SK-N-SH (cell line): ENCODE measurements around the gene MED14. TPM values are rescaled to one million over a fixed set of nuclear protein-coding genes. Genes with fewer than 3 reads are reported as not detected.

Experiments used
- CTCF ChIA-PET: fragments of 300-600, 350-600 bp; formaldehyde crosslinking; extraction: SDS; loops from one replicate; lab custom pipeline; 2021; lab: Yijun Ruan, JAX
- POLR2A ChIA-PET: fragments of 350-600 bp; sonication (Branson Sonifier 250); formaldehyde crosslinking; extraction: SDS; loops from one replicate; lab custom pipeline; 2020; ENCODE audit warnings: antibody characterized with exemption, inconsistent platforms; lab: Yijun Ruan, JAX
- DNase-seq: peaks from one replicate; pipeline ENCODE4 v3.0.0; 2012
- H2AFZ ChIP-seq: fragments of 200-600 bp; sonication (generic); 2 replicates; pipeline ENCODE4 v1.8.1; 2016; ENCODE audit warnings: antibody characterized with exemption, mild to moderate bottlenecking, low read depth
- H3F3A ChIP-seq: fragments of 200-600 bp; sonication (generic); replicated peaks from 2 replicates; pipeline ENCODE3; 2016; ENCODE audit warnings: antibody characterized with exemption, mild to moderate bottlenecking; ENCODE audit not compliant: insufficient read depth
- H3K27ac ChIP-seq, 2 experiments: fragments of 200-500 bp in 1 of 2; fragments of 200-600 bp in 1 of 2; sonication (Bioruptor generic) in 1 of 2; sonication (generic), shearing (Covaris generic) in 1 of 2; 2 replicates each; pipeline versions ENCODE4 v1.5.1 to v1.6.1; 2014 to 2016; ENCODE audit warnings: low read depth in 2 of 2, inconsistent platforms in 1 of 2, low read length in 1 of 2, mild to moderate bottlenecking in 1 of 2, mixed read lengths in 1 of 2
- H3K27me3 ChIP-seq: fragments of 200-600 bp; sonication (generic), shearing (Covaris generic); 2 replicates; pipeline ENCODE4 v1.6.1; 2016; ENCODE audit warnings: mixed run types; ENCODE audit not compliant: insufficient read depth
- H3K36me3 ChIP-seq, 2 experiments: fragments of 200-500 bp in 1 of 2; fragments of 200-600 bp in 1 of 2; sonication (Bioruptor generic) in 1 of 2; sonication (generic) in 1 of 2; replicated peaks in 1 of 2; 2 replicates each; pipeline versions ENCODE3 to v1.5.1; 2014 to 2016; ENCODE audit warnings: low read length in 1 of 2, mild to moderate bottlenecking in 1 of 2; ENCODE audit not compliant: insufficient read depth in 2 of 2, control insufficient read depth in 1 of 2
- H3K4me1 ChIP-seq, 2 experiments: fragments of 200-500 bp in 1 of 2; fragments of 200-600 bp in 1 of 2; sonication (Bioruptor generic) in 1 of 2; sonication (generic), shearing (Covaris generic) in 1 of 2; 2 replicates each; pipeline versions ENCODE4 v1.5.1 to v1.6.1; 2014 to 2016; ENCODE audit warnings: low read depth in 1 of 2, low read length in 1 of 2, mixed run types in 1 of 2; ENCODE audit not compliant: insufficient read depth in 2 of 2, control insufficient read depth in 1 of 2
- H3K4me2 ChIP-seq: fragments of 200-600 bp; sonication (generic), shearing (Covaris generic); 2 replicates; pipeline ENCODE4 v1.6.1; 2017; ENCODE audit warnings: mixed run types
- H3K4me3 ChIP-seq, 2 experiments: fragments of 200-500 bp in 1 of 2; fragments of 200-600 bp in 1 of 2; sonication (Bioruptor generic) in 1 of 2; sonication (generic), shearing (Covaris generic) in 1 of 2; 2 replicates each; pipeline versions ENCODE4 v1.5.1 to v1.8.1; 2014 to 2016; ENCODE audit warnings: low read depth in 2 of 2, inconsistent platforms in 1 of 2, low read length in 1 of 2, mild to moderate bottlenecking in 1 of 2, mixed read lengths in 1 of 2, moderate library complexity in 1 of 2
- H3K79me2 ChIP-seq: fragments of 200-600 bp; sonication (generic); 2 replicates; pipeline ENCODE4 v1.8.1; 2017; ENCODE audit warnings: mild to moderate bottlenecking; ENCODE audit not compliant: insufficient read depth
- H3K9ac ChIP-seq: fragments of 200-600 bp; sonication (generic); 2 replicates; pipeline ENCODE4 v1.6.1; 2017; ENCODE audit warnings: mixed run types
- H3K9me2 ChIP-seq: fragments of 200-600 bp; sonication (generic); 2 replicates; pipeline ENCODE4 v1.6.1; 2017; ENCODE audit warnings: mixed run types
- H3K9me3 ChIP-seq: fragments of 200-600 bp; sonication (generic); 2 replicates; pipeline ENCODE4 v1.6.1; 2017; ENCODE audit warnings: mixed run types, mild to moderate bottlenecking, moderate library complexity
- H4K20me1 ChIP-seq: fragments of 200-600 bp; sonication (generic); 2 replicates; pipeline ENCODE4 v1.6.1; 2017; ENCODE audit warnings: mild to moderate bottlenecking, mixed run types; ENCODE audit not compliant: insufficient read depth
- CHD2 ChIP-seq: fragments of 150-350 bp; IDR thresholded peaks from 2 replicates; pipeline ENCODE4 v1.6.1; 2018; ENCODE audit warnings: low read length; ENCODE audit not compliant: partially characterized antibody
- ELF1 ChIP-seq: IDR thresholded peaks from 2 replicates; pipeline ENCODE4 v1.4.0; 2012
- GABPA ChIP-seq: IDR thresholded peaks from 2 replicates; pipeline ENCODE4 v1.4.0; 2012; ENCODE audit warnings: low read depth, mild to moderate bottlenecking
- JUND ChIP-seq: IDR thresholded peaks from 2 replicates; pipeline ENCODE4 v1.4.0; 2012
- MXI1 ChIP-seq: IDR thresholded peaks from 2 replicates; pipeline ENCODE4 v1.6.1; 2012; ENCODE audit warnings: mild to moderate bottlenecking, low read depth, low read length, improper control_type of control experiment
- NRF1 ChIP-seq: IDR thresholded peaks from 2 replicates; pipeline ENCODE4 v1.6.1; 2012; ENCODE audit warnings: low read depth, mild to moderate bottlenecking, low read length
- POLR2AphosphoS5 ChIP-seq: IDR thresholded peaks from 2 replicates; pipeline ENCODE4 v1.6.1; 2012; ENCODE audit warnings: low read depth, low read length
- RCOR1 ChIP-seq: fragments of 150-350 bp; IDR thresholded peaks from 2 replicates; pipeline ENCODE4 v1.6.1; 2017; ENCODE audit warnings: antibody characterized with exemption, low read length
- RXRA ChIP-seq: IDR thresholded peaks from 2 replicates; pipeline ENCODE4 v1.4.0; 2012; ENCODE audit warnings: low read depth, mild to moderate bottlenecking, borderline replicate concordance
- SIN3A ChIP-seq: IDR thresholded peaks from 2 replicates; pipeline ENCODE4 v1.6.1; 2012; ENCODE audit warnings: low read depth, mild to moderate bottlenecking, low read length, moderate library complexity, borderline replicate concordance
- SMC3 ChIP-seq: IDR thresholded peaks from 2 replicates; pipeline ENCODE4 v1.6.1; 2012; ENCODE audit warnings: low read depth, low read length, improper control_type of control experiment
- TCF12 ChIP-seq: IDR thresholded peaks from 2 replicates; pipeline ENCODE4 v1.4.0; 2012
- WGBS: methylation state at CpG from one replicate; pipeline ENCODE4 v1.1.6; 2017; ENCODE audit warnings: low lambda C conversion rate; 5-methylcytosine and 5-hydroxymethylcytosine counted together
- polyA plus RNA-seq, 3 experiments: library from polyadenylated mRNA; depleted of rRNA; stranded (reverse); fragments of >200 nt; gene quantifications; 2 replicates each; pipeline ENCODE4 v1.2.3, GENCODE V29; 2012
- TF ChIP-seq, protein P1 (sequence below): fragments of 150-350 bp; IDR thresholded peaks from 2 replicates; pipeline ENCODE4 v1.6.1; 2016; ENCODE audit warnings: mild to moderate bottlenecking, low read depth, low read length
- TF ChIP-seq, protein P2 (sequence below): fragments of 150-350 bp; IDR thresholded peaks from 2 replicates; pipeline ENCODE4 v1.6.1; 2017; ENCODE audit warnings: antibody characterized with exemption, low read length, low read depth, borderline replicate concordance
- TF ChIP-seq, protein P3 (sequence below): IDR thresholded peaks from 2 replicates; pipeline ENCODE4; 2012
- TF ChIP-seq, protein P4 (sequence below): IDR thresholded peaks from 2 replicates; pipeline ENCODE4 v1.4.0; 2012; ENCODE audit warnings: low read depth, borderline replicate concordance
- TF ChIP-seq, protein P5 (sequence below): fragments of 200-600 bp; sonication (generic); IDR thresholded peaks from 2 replicates; pipeline ENCODE4 v1.6.1; 2017; ENCODE audit warnings: antibody characterized with exemption, mild to moderate bottlenecking, moderate library complexity
- TF ChIP-seq, protein P6 (sequence below): IDR thresholded peaks from 2 replicates; pipeline ENCODE4 v1.4.0; 2012; ENCODE audit warnings: low read depth

The MED14 gene
- polyA plus RNA-seq, 1 of the 3 experiments (the other 2 are of a cell fraction): 24.5 TPM

DNA sequence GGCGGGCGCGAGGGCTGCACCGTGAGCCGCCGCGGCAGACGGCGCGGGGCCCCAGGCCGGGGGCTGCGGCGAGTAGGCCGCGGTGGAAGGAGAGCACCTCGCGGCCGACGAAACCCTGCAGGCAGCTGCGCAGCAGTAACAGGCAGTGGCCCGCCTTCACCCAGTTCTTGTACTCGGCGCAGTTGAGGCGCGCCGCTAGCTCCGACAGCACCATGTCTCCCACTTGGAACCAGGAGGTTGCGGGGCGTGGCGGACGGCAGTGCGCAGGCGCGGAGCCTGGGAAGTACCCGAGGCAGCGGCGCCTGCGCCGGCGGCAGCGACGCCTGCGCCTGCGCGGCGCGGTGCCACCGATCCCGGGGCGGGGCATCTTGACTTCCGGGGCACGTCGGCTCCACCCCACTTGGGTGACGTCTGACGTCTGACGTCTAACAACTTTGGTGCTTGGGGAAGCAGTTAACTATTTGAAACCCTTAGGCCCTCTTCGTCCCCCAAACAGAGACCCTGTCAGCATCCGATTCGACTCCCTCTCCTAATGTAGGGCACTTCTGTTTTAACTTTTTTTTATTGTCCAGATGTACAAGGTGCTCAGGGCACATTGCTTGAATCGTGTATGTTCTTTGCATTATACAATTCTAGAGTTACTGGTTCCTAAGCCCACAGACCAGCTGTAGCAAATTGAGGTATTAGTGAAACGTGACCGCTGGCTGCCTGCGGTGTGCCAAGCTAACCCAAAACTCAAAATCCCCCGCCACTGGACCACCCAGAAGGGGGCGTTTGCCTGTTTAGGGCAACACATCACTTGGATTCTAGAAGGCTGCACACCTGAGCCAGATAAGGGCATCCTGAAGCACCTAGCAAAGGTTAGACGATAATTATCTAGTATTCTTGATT lies 87.8 kb downstream of the MED14 start, which contains the start of gene CXorf38:
CXorf38 (minus strand) TSS at position 255 of the 891 bp plus-strand sequence; CDS start at position 214, 41 bp downstream.
- ChIA-PET CTCF (interaction anchor here (0.6 to 1.7 kb wide), 3 partner anchors 8 to 104 kb away, joined by 3 to 8 read pairs (median 7); no protein-coding TSS in a partner anchor), POLR2A (interaction anchor here (1.1 kb wide), 1 partner anchor 88 kb away, joined by 3 read pairs; the partner anchor contains the start of gene MED14)
- peaks cover 10% of the 10 kb centered on the region for H3F3A ChIP-seq
- H3K9ac ChIP-seq: peak within 1 kb of the TSS; percentile 80
- no peaks in the 10 kb centered on the region for H3K9me3 ChIP-seq
- H3K27ac ChIP-seq: peak within 1 kb of the TSS; percentile 67 to 71
- H3K36me3 ChIP-seq: peaks cover 15 to 30% of the 10 kb centered on the region in 2 experiments
- H3K27me3 ChIP-seq: no peaks in the 10 kb centered on the region
- peaks cover 43% of the 10 kb centered on the region for H3K79me2 ChIP-seq
- 9% methylated on average over 11 of the region's 66 CpGs for WGBS
- H4K20me1 ChIP-seq: peaks cover 11% of the 10 kb centered on the region; the same call in 1 of the 2 replicates
- peak within 1 kb of the TSS; percentile 81 to 86 for H3K4me3 ChIP-seq
- TF ChIP-seq MXI1: peak; percentile 43
- TF ChIP-seq, protein P1, sequence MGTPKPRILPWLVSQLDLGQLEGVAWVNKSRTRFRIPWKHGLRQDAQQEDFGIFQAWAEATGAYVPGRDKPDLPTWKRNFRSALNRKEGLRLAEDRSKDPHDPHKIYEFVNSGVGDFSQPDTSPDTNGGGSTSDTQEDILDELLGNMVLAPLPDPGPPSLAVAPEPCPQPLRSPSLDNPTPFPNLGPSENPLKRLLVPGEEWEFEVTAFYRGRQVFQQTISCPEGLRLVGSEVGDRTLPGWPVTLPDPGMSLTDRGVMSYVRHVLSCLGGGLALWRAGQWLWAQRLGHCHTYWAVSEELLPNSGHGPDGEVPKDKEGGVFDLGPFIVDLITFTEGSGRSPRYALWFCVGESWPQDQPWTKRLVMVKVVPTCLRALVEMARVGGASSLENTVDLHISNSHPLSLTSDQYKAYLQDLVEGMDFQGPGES: no peak
- no peak for TF ChIP-seq TCF12
- TF ChIP-seq RXRA: no peak
- TF ChIP-seq POLR2AphosphoS5: peak; percentile 79
- TF ChIP-seq NRF1: peak; percentile 100
- TF ChIP-seq, protein P2, sequence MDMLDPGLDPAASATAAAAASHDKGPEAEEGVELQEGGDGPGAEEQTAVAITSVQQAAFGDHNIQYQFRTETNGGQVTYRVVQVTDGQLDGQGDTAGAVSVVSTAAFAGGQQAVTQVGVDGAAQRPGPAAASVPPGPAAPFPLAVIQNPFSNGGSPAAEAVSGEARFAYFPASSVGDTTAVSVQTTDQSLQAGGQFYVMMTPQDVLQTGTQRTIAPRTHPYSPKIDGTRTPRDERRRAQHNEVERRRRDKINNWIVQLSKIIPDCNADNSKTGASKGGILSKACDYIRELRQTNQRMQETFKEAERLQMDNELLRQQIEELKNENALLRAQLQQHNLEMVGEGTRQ: no peak
- TF ChIP-seq CHD2: no peak
- no peak for TF ChIP-seq GABPA
- TF ChIP-seq, protein P3, sequence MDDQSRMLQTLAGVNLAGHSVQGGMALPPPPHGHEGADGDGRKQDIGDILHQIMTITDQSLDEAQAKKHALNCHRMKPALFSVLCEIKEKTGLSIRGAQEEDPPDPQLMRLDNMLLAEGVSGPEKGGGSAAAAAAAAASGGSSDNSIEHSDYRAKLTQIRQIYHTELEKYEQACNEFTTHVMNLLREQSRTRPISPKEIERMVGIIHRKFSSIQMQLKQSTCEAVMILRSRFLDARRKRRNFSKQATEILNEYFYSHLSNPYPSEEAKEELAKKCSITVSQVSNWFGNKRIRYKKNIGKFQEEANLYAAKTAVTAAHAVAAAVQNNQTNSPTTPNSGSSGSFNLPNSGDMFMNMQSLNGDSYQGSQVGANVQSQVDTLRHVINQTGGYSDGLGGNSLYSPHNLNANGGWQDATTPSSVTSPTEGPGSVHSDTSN: 0 out of 2 replicates have a peak, but pooled peaks have one; percentile 29
- TF ChIP-seq SIN3A: 0 out of 2 replicates have a peak, but pooled peaks have one; percentile 54
- peak; percentile 84 for TF ChIP-seq ELF1
- TF ChIP-seq SMC3: no peak
- no peak for TF ChIP-seq JUND
- TF ChIP-seq, protein P4, sequence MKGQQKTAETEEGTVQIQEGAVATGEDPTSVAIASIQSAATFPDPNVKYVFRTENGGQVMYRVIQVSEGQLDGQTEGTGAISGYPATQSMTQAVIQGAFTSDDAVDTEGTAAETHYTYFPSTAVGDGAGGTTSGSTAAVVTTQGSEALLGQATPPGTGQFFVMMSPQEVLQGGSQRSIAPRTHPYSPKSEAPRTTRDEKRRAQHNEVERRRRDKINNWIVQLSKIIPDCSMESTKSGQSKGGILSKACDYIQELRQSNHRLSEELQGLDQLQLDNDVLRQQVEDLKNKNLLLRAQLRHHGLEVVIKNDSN: no peak
- TF ChIP-seq, protein P5, sequence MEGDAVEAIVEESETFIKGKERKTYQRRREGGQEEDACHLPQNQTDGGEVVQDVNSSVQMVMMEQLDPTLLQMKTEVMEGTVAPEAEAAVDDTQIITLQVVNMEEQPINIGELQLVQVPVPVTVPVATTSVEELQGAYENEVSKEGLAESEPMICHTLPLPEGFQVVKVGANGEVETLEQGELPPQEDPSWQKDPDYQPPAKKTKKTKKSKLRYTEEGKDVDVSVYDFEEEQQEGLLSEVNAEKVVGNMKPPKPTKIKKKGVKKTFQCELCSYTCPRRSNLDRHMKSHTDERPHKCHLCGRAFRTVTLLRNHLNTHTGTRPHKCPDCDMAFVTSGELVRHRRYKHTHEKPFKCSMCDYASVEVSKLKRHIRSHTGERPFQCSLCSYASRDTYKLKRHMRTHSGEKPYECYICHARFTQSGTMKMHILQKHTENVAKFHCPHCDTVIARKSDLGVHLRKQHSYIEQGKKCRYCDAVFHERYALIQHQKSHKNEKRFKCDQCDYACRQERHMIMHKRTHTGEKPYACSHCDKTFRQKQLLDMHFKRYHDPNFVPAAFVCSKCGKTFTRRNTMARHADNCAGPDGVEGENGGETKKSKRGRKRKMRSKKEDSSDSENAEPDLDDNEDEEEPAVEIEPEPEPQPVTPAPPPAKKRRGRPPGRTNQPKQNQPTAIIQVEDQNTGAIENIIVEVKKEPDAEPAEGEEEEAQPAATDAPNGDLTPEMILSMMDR: peak; percentile 38
- peak; percentile 45; the same call in 1 of the 2 replicates for TF ChIP-seq RCOR1
- TF ChIP-seq, protein P6, sequence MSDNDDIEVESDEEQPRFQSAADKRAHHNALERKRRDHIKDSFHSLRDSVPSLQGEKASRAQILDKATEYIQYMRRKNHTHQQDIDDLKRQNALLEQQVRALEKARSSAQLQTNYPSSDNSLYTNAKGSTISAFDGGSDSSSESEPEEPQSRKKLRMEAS: no peak
- H3K4me2 ChIP-seq: peak within 1 kb of the TSS; percentile 93
- peak within 1 kb of the TSS; percentile 98 for H2AFZ ChIP-seq
- DNase-seq: peak; percentile 96
- H3K4me1 ChIP-seq: peaks cover 10 to 15% of the 10 kb centered on the region in 2 experiments; a peak in 2 of 4 replicates
- H3K9me2 ChIP-seq: no peaks in the 10 kb centered on the region
